Progenitor cell of endocrine pancreas (in vitro differentiated cells): Measurements from ENCODE around the gene PGAP6. TPM values are rescaled to one million over a fixed set of nuclear protein-coding genes. Genes with fewer than 3 reads are reported as not detected.
A peak's percentile ranks its signal among the peaks of the same experiment; 100 is the strongest.

Experiments used
- DNase-seq: peaks from one replicate; pipeline ENCODE4 v3.0.0; 2021; ENCODE audit warnings: low spot score; ENCODE audit not compliant: unreplicated experiment
- H3K27ac Mint-ChIP-seq: 2 replicates; pipeline ENCODE4 v1.8.0; 2021; ENCODE audit warnings: mild to moderate bottlenecking, moderate library complexity, mixed read lengths
- H3K27me3 Mint-ChIP-seq: 2 replicates; pipeline ENCODE4 v1.8.0; 2021; ENCODE audit warnings: mixed read lengths
- H3K36me3 Mint-ChIP-seq: 2 replicates; pipeline ENCODE4 v1.8.0; 2022; ENCODE audit warnings: mixed read lengths; ENCODE audit not compliant: insufficient read depth
- H3K4me1 Mint-ChIP-seq: 2 replicates; pipeline ENCODE4 v1.8.0; 2021; ENCODE audit warnings: low read depth, mixed read lengths
- H3K4me3 Mint-ChIP-seq: 2 replicates; pipeline ENCODE4 v1.8.0; 2021; ENCODE audit warnings: low read depth, mild to moderate bottlenecking, moderate library complexity, mixed read lengths
- H3K9me3 Mint-ChIP-seq: 2 replicates; pipeline ENCODE4 v1.8.0; 2021; ENCODE audit warnings: low read depth, mixed read lengths
- total RNA-seq: library from RNA; stranded (reverse); gene quantifications from 2 replicates; pipeline ENCODE4 v1.2.1, GENCODE V29; 2021
- TF ChIP-seq, protein P1 (sequence below): fragments of 200-600 bp; sonication (generic); IDR thresholded peaks from one replicate; pipeline ENCODE4 v1.5.0; 2021; ENCODE audit warnings: antibody characterized with exemption, mild to moderate bottlenecking; ENCODE audit not compliant: unreplicated experiment

The PGAP6 gene
- total RNA-seq, 1 donor from 2014 or later: 92.9 TPM

GRCh38 chr16:330741-331140, 51.0 kb downstream of the PGAP6 start:
- Mint-ChIP-seq H3K27me3 (no peaks in the 10 kb centered on the region), H3K4me1 (peaks cover 22% of the 10 kb centered on the region), H3K9me3 (no peaks in the 10 kb centered on the region), H3K4me3 (no peak overlapping the region), H3K27ac (peak overlapping the region; percentile 49), H3K36me3 (peaks cover 1% of the 10 kb centered on the region)
- TF ChIP-seq, protein P1, sequence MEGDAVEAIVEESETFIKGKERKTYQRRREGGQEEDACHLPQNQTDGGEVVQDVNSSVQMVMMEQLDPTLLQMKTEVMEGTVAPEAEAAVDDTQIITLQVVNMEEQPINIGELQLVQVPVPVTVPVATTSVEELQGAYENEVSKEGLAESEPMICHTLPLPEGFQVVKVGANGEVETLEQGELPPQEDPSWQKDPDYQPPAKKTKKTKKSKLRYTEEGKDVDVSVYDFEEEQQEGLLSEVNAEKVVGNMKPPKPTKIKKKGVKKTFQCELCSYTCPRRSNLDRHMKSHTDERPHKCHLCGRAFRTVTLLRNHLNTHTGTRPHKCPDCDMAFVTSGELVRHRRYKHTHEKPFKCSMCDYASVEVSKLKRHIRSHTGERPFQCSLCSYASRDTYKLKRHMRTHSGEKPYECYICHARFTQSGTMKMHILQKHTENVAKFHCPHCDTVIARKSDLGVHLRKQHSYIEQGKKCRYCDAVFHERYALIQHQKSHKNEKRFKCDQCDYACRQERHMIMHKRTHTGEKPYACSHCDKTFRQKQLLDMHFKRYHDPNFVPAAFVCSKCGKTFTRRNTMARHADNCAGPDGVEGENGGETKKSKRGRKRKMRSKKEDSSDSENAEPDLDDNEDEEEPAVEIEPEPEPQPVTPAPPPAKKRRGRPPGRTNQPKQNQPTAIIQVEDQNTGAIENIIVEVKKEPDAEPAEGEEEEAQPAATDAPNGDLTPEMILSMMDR: no peak
- DNase-seq: no peak

- Mint-ChIP-seq H3K36me3 (peaks cover 1% of the 10 kb centered on the region), H3K9me3 (no peaks in the 10 kb centered on the region), H3K4me1 (peaks cover 14% of the 10 kb centered on the region), H3K4me3 (no peak overlapping the region), H3K27me3 (no peaks in the 10 kb centered on the region), H3K27ac (no peak overlapping the region)
- TF ChIP-seq, protein P1: no peak
- DNase-seq: no peak
Observed at GRCh38 chr16:325375-326145, 56.2 kb downstream of the PGAP6 start.

- Mint-ChIP-seq H3K9me3 (no peaks in the 10 kb centered on the region), H3K27ac (no peak overlapping the region), H3K4me3 (no peak overlapping the region), H3K36me3 (peaks cover 3% of the 10 kb centered on the region), H3K4me1 (peaks cover 11% of the 10 kb centered on the region), H3K27me3 (no peaks in the 10 kb centered on the region)
- TF ChIP-seq, protein P1: no peak
- no peak for DNase-seq
Observed at GRCh38 chr16:324451-325334, 57.1 kb downstream of the PGAP6 start.

GRCh38 chr16:324201-324450, 57.7 kb downstream of the PGAP6 start:
- Mint-ChIP-seq H3K27me3 (no peaks in the 10 kb centered on the region), H3K4me3 (no peak overlapping the region), H3K27ac (no peak overlapping the region), H3K36me3 (peaks cover 3% of the 10 kb centered on the region), H3K9me3 (no peaks in the 10 kb centered on the region), H3K4me1 (peaks cover 11% of the 10 kb centered on the region)
- DNase-seq: no peak
- TF ChIP-seq, protein P1: no peak

- DNase-seq: no peak
- Mint-ChIP-seq H3K4me1 (peaks cover 14% of the 10 kb centered on the region), H3K27ac (no peak overlapping the region), H3K4me3 (no peak overlapping the region), H3K36me3 (peaks cover 3% of the 10 kb centered on the region), H3K9me3 (no peaks in the 10 kb centered on the region), H3K27me3 (no peaks in the 10 kb centered on the region)
- TF ChIP-seq, protein P1: no peak
Observed at GRCh38 chr16:322476-323143, 59.2 kb downstream of the PGAP6 start.
